ENCODE data around the gene ARHGAP21. TPM values are rescaled to one million over a fixed set of nuclear protein-coding genes. Genes with fewer than 3 reads are reported as not detected.

ARHGAP21 gene
- total RNA-seq, 1 donor from 2014 or later = 108 TPM

GRCh38 chr10:24568042-24568441 lies 155.6 kb downstream of the ARHGAP21 start:
- peaks cover 5% of the 10 kb centered on the region for H3K27me3 Mint-ChIP-seq (ENCODE audit: low read depth)
- no peak for DNase-seq (ENCODE audit: low spot score)
- H3K4me3 Mint-ChIP-seq (ENCODE audit: unreplicated experiment) = no peak overlapping the region
- H3K9me3 Mint-ChIP-seq (ENCODE audit: low read depth) = peaks cover 3% of the 10 kb centered on the region
- H3K27ac Mint-ChIP-seq (ENCODE audit: unreplicated experiment) = no peak overlapping the region
- no peaks in the 10 kb centered on the region for H3K4me1 Mint-ChIP-seq (ENCODE audit: low read depth)
- H3K36me3 Mint-ChIP-seq (ENCODE audit: low read depth) = no peaks in the 10 kb centered on the region
- TF ChIP-seq CTCF (IDR thresholded peaks at IDR 0.05) = no peak

GRCh38 chr10:24561453-24561852 lies 162.2 kb downstream of the ARHGAP21 start:
- H3K9me3 Mint-ChIP-seq (ENCODE audit: low read depth) = peaks cover 3% of the 10 kb centered on the region
- H3K27ac Mint-ChIP-seq (ENCODE audit: unreplicated experiment) = no peak overlapping the region
- peaks cover 7% of the 10 kb centered on the region for H3K4me1 Mint-ChIP-seq (ENCODE audit: low read depth)
- H3K36me3 Mint-ChIP-seq (ENCODE audit: low read depth) = no peaks in the 10 kb centered on the region
- H3K4me3 Mint-ChIP-seq (ENCODE audit: unreplicated experiment) = no peak overlapping the region
- no peak for DNase-seq (ENCODE audit: low spot score)
- TF ChIP-seq CTCF (IDR thresholded peaks at IDR 0.05) = no peak
- H3K27me3 Mint-ChIP-seq (ENCODE audit: low read depth) = peaks cover 11% of the 10 kb centered on the region

GRCh38 chr10:24556750-24557742 lies 166.6 kb downstream of the ARHGAP21 start:
- no peak for DNase-seq (ENCODE audit: low spot score)
- Mint-ChIP-seq H3K4me3 (ENCODE audit: unreplicated experiment) (no peak overlapping the region), H3K27me3 (ENCODE audit: low read depth) (peaks cover 20% of the 10 kb centered on the region), H3K9me3 (ENCODE audit: low read depth) (no peaks in the 10 kb centered on the region), H3K36me3 (ENCODE audit: low read depth) (no peaks in the 10 kb centered on the region), H3K27ac (ENCODE audit: unreplicated experiment) (no peak overlapping the region), H3K4me1 (ENCODE audit: low read depth) (peaks cover 7% of the 10 kb centered on the region)
- TF ChIP-seq CTCF (IDR thresholded peaks at IDR 0.05) = peak; percentile 88

GRCh38 chr10:24556126-24556749 lies 167.4 kb downstream of the ARHGAP21 start:
- no peak overlapping the region for H3K27ac Mint-ChIP-seq (ENCODE audit: unreplicated experiment)

More at GRCh38 chr10:24556126-24556749, 167.4 kb downstream of the ARHGAP21 start:
- Mint-ChIP-seq H3K9me3 (ENCODE audit: low read depth) (no peaks in the 10 kb centered on the region), H3K4me3 (ENCODE audit: unreplicated experiment) (no peak overlapping the region), H3K27me3 (ENCODE audit: low read depth) (peaks cover 20% of the 10 kb centered on the region), H3K4me1 (ENCODE audit: low read depth) (peaks cover 7% of the 10 kb centered on the region), H3K36me3 (ENCODE audit: low read depth) (no peaks in the 10 kb centered on the region)
- TF ChIP-seq CTCF (IDR thresholded peaks at IDR 0.05) = no peak
- no peak for DNase-seq (ENCODE audit: low spot score)
